Measurements from ENCODE around the gene E4F1. TPM values are rescaled to one million over a fixed set of nuclear protein-coding genes. Genes with fewer than 3 reads are reported as not detected.

The E4F1 gene
- total and polyA plus RNA-seq, 9 of the 15 experiments (the other 6 are each of a cell fraction or from before 2014, with no cell fraction given) = 0.48 to 94.9 (median 20.4) TPM

GRCh38 chr16:2223221-2223941, at the start of gene E4F1 (continued):
- TF ChIP-seq, protein P1, sequence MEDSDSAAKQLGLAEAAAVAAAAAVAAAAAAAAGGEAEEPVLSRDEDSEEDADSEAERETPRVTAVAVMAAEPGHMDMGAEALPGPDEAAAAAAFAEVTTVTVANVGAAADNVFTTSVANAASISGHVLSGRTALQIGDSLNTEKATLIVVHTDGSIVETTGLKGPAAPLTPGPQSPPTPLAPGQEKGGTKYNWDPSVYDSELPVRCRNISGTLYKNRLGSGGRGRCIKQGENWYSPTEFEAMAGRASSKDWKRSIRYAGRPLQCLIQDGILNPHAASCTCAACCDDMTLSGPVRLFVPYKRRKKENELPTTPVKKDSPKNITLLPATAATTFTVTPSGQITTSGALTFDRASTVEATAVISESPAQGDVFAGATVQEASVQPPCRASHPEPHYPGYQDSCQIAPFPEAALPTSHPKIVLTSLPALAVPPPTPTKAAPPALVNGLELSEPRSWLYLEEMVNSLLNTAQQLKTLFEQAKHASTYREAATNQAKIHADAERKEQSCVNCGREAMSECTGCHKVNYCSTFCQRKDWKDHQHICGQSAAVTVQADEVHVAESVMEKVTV (CRISPR knock-in tag; IDR thresholded peaks at IDR 0.05) = no peak
- TF ChIP-seq, protein P2, sequence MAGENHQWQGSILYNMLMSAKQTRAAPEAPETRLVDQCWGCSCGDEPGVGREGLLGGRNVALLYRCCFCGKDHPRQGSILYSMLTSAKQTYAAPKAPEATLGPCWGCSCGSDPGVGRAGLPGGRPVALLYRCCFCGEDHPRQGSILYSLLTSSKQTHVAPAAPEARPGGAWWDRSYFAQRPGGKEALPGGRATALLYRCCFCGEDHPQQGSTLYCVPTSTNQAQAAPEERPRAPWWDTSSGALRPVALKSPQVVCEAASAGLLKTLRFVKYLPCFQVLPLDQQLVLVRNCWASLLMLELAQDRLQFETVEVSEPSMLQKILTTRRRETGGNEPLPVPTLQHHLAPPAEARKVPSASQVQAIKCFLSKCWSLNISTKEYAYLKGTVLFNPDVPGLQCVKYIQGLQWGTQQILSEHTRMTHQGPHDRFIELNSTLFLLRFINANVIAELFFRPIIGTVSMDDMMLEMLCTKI (IDR thresholded peaks at IDR 0.05; ENCODE audit: partially characterized antibody) = no peak
- TF ChIP-seq HDGF (IDR thresholded peaks at IDR 0.05) (no peak), SAFB2 (IDR thresholded peaks at IDR 0.05; ENCODE audit: borderline replicate concordance, low read depth, low read length, severe bottlenecking) (no peak), ILK (tag; IDR thresholded peaks at IDR 0.05; ENCODE audit: borderline replicate concordance, low read depth) (no peak), NFIX (CRISPR knock-in tag; IDR thresholded peaks at IDR 0.05; ENCODE audit: low read depth) (no peak), MAFG (tag; conservative IDR thresholded peaks at IDR 0.05) (no peak), ZNF77 (CRISPR knock-in tag; IDR thresholded peaks at IDR 0.05) (no peak), CBX5 (IDR thresholded peaks at IDR 0.05; ENCODE audit: borderline replicate concordance, low read depth) (no peak), KDM5B (IDR thresholded peaks at IDR 0.05; ENCODE audit: insufficient replicate concordance, low read depth, low read length) (peak; percentile 92), GTF2B (IDR thresholded peaks at IDR 0.05; ENCODE audit: extremely low read depth, insufficient read length) (no peak), SMARCC2 (IDR thresholded peaks at IDR 0.05; ENCODE audit: low read depth) (no peak), ZBTB5 (IDR thresholded peaks at IDR 0.05) (no peak), NCOA1 (IDR thresholded peaks at IDR 0.05; ENCODE audit: low read depth) (no peak), FOXM1 (IDR thresholded peaks at IDR 0.05; ENCODE audit: low read depth) (no peak), FOXM1 (CRISPR knock-in tag; IDR thresholded peaks at IDR 0.05; ENCODE audit: low read depth) (no peak), RBM15 (IDR thresholded peaks at IDR 0.05; ENCODE audit: insufficient read depth, low read length) (no peak), MCM5 (IDR thresholded peaks at IDR 0.05; ENCODE audit: low read depth) (no peak), THAP12 (CRISPR knock-in tag; IDR thresholded peaks at IDR 0.05) (no peak)

Measured in K562 (cell line).